NCI-H2029 treated with DMSO at 0.1 percent for 48 hours (cell line): ENCODE measurements around the gene C1orf141.
"Not testable (repeated sequence)": the region's sequence is repeated elsewhere in the genome, so short reads cannot be mapped to it uniquely, and the experiment has no call there.

Experiments
- DNase-seq: peaks from one replicate; lab custom pipeline; 2025; lab: John Stamatoyannopoulos, UW

Gene C1orf141

GRCh38 chr1:67134695-67135094 is at the start of gene C1orf141:
Gene C1orf141 (minus strand): TSS chr1:67134970. CDS start chr1:67127240, 7,730 bp downstream.
- DNase-seq = no peak

GRCh38 chr1:67175530-67176087 is 40.8 kb upstream of the C1orf141 start:
- DNase-seq = no peak

GRCh38 chr1:67174716-67175284 is 40.0 kb upstream of the C1orf141 start:
- DNase-seq = no peak

GRCh38 chr1:67173988-67174387 is 39.2 kb upstream of the C1orf141 start:
- DNase-seq = no peak

GRCh38 chr1:67171978-67172377 is 37.2 kb upstream of the C1orf141 start:
- DNase-seq = no peak

- DNase-seq = no peak
Observed at GRCh38 chr1:67171574-67171955, 36.8 kb upstream of the C1orf141 start.

- no peak for DNase-seq
Observed at GRCh38 chr1:67170751-67171573, 36.2 kb upstream of the C1orf141 start.

- DNase-seq = no peak
Observed at GRCh38 chr1:67169932-67170331, 35.2 kb upstream of the C1orf141 start.

- DNase-seq = no peak
Observed at GRCh38 chr1:67169496-67169895, 34.7 kb upstream of the C1orf141 start.

GRCh38 chr1:67166196-67166595 is 31.4 kb upstream of the C1orf141 start, which contains the start of gene IL23R:
Gene IL23R (plus strand): TSS chr1:67166454. CDS start chr1:67168121, 1,667 bp downstream.
- DNase-seq = peak; percentile 29

- DNase-seq = no peak
Observed at GRCh38 chr1:67165468-67166041, 30.8 kb upstream of the C1orf141 start.

GRCh38 chr1:67162954-67163353 is 28.2 kb upstream of the C1orf141 start:
- DNase-seq = peak; percentile 11

GRCh38 chr1:67159233-67159632 is 24.5 kb upstream of the C1orf141 start:
- no peak for DNase-seq

- DNase-seq = no peak
Observed at GRCh38 chr1:67158401-67158800, 23.6 kb upstream of the C1orf141 start.

- no peak for DNase-seq
Observed at GRCh38 chr1:67150931-67151330, 16.2 kb upstream of the C1orf141 start.

- peak; percentile 52 for DNase-seq
Observed at GRCh38 chr1:67149179-67149770, 14.5 kb upstream of the C1orf141 start.

GRCh38 chr1:67148516-67149178 is 13.9 kb upstream of the C1orf141 start:
- no peak for DNase-seq

GRCh38 chr1:67147973-67148372 is 13.2 kb upstream of the C1orf141 start:
- DNase-seq = not testable (repeated sequence)

GRCh38 chr1:67146539-67146938 is 11.8 kb upstream of the C1orf141 start:
- DNase-seq = no peak

GRCh38 chr1:67146101-67146500 is 11.3 kb upstream of the C1orf141 start:
- no peak for DNase-seq

GRCh38 chr1:67144696-67145095 is 9.9 kb upstream of the C1orf141 start:
- no peak for DNase-seq

- no peak for DNase-seq
Observed at GRCh38 chr1:67143966-67144365, 9.2 kb upstream of the C1orf141 start.
